ENCODE results near the gene KLHL3. TPM values are rescaled to one million over a fixed set of nuclear protein-coding genes. Genes with fewer than 3 reads are reported as not detected.

Gene KLHL3
- total and polyA plus RNA-seq, 11 donors = 8.3 to 77.6 (median 26.1) TPM

GRCh38 chr5:137733006-137733405, 2.9 kb downstream of the KLHL3 start:
- H3K4me1 ChIP-seq = peaks cover 5 to 74% (median 38%) of the 10 kb centered on the region in 12 donors
- H3K4me3 ChIP-seq = peak overlapping the region in 1 of 12 donors; percentile 3
- no peak for TF ChIP-seq POLR2A (IDR thresholded peaks at IDR 0.05)
- TF ChIP-seq CTCF (IDR thresholded peaks at IDR 0.05) = no peak
- DNase-seq = no peak
- H3K27me3 ChIP-seq = no peaks in the 10 kb centered on the region
- no peaks in the 10 kb centered on the region for H3K36me3 ChIP-seq
- peaks cover 0 to 1% (median 0%) of the 10 kb centered on the region in 12 donors for H3K9me3 ChIP-seq
- no peak overlapping the region for H3K27ac ChIP-seq
- no peak for ATAC-seq
- intact Hi-C loops (cut with DNase I) = loop anchor here in 2 of 10 donors (5.0 kb wide), 1 partner anchor 36 kb away; no protein-coding TSS in a partner anchor
- 85 to 94% (median 93%) methylated on average over 3 of the region's 3 CpGs for WGBS, 4 donors

- Histone ChIP-seq H3K9me3 (no peaks in the 10 kb centered on the region), H3K4me3 (no peak overlapping the region), H3K27ac (no peak overlapping the region), H3K27me3 (no peaks in the 10 kb centered on the region), H3K36me3 (no peaks in the 10 kb centered on the region), H3K4me1 (peaks cover 0 to 64% (median 21%) of the 10 kb centered on the region in 12 donors)
- WGBS, 4 donors = 83 to 95% (median 92%) methylated on average over 3 of the region's 3 CpGs
- intact Hi-C loops (cut with DNase I) = loop anchor here in 2 of 10 donors (5.0 kb wide), 1 partner anchor 34 kb away; no protein-coding TSS in a partner anchor
- TF ChIP-seq POLR2A (IDR thresholded peaks at IDR 0.05) (no peak), CTCF (IDR thresholded peaks at IDR 0.05) (no peak)
- DNase-seq (no peak), ATAC-seq (no peak)
Observed at GRCh38 chr5:137731176-137731575, 4.7 kb downstream of the KLHL3 start.

GRCh38 chr5:137730336-137730735, 5.6 kb downstream of the KLHL3 start:
- no peaks in the 10 kb centered on the region for H3K9me3 ChIP-seq

GRCh38 chr5:137728048-137728447, 7.8 kb downstream of the KLHL3 start:
- no peaks in the 10 kb centered on the region for H3K27me3 ChIP-seq
- H3K36me3 ChIP-seq = no peaks in the 10 kb centered on the region
- ATAC-seq = peak in 1 of 4 donors; percentile 19
- DNase-seq = no peak
- peaks cover 0 to 6% (median 0%) of the 10 kb centered on the region in 12 donors for H3K9me3 ChIP-seq
- H3K4me1 ChIP-seq = peaks cover 0 to 36% (median 4%) of the 10 kb centered on the region in 12 donors
- intact Hi-C loops (cut with DNase I) = no loop called here
- no peak overlapping the region for H3K4me3 ChIP-seq
- TF ChIP-seq POLR2A (IDR thresholded peaks at IDR 0.05) (no peak), CTCF (IDR thresholded peaks at IDR 0.05) (peak in 4 of 12 donors; percentile 19 to 32 (median 24))
- H3K27ac ChIP-seq = no peak overlapping the region
- 86 to 92% (median 88%) methylated on average over 1 of the region's 1 CpG for WGBS, 4 donors

More at GRCh38 chr5:137730336-137730735, 5.6 kb downstream of the KLHL3 start:
- Histone ChIP-seq H3K27me3 (no peaks in the 10 kb centered on the region), H3K4me3 (no peak overlapping the region), H3K36me3 (no peaks in the 10 kb centered on the region), H3K4me1 (peaks cover 0 to 55% (median 14%) of the 10 kb centered on the region in 12 donors), H3K27ac (no peak overlapping the region)
- intact Hi-C loops (cut with DNase I) = loop anchor here in 2 of 10 donors (5.0 kb wide), 1 partner anchor 33 kb away; no protein-coding TSS in a partner anchor
- ATAC-seq (no peak), DNase-seq (no peak)
- no peak for TF ChIP-seq CTCF (IDR thresholded peaks at IDR 0.05)
- no peak for TF ChIP-seq POLR2A (IDR thresholded peaks at IDR 0.05)
